Non-pigmented ciliary epithelial cell (primary cell): Measurements from ENCODE around the gene GBX1.

ENCODE experiments used
- DNase-seq: peaks from one replicate; pipeline ENCODE4 v3.0.0-alpha.2; 2010; ENCODE audit warnings: low read depth

GBX1 gene

GRCh38 chr7:151139791-151140190 is 27.7 kb downstream of the GBX1 start:
- no peak for DNase-seq

GRCh38 chr7:151139071-151139790 is 28.3 kb downstream of the GBX1 start:
- DNase-seq: no peak

GRCh38 chr7:151138153-151138851 is 29.2 kb downstream of the GBX1 start:
- no peak for DNase-seq

GRCh38 chr7:151137791-151138152 is 29.7 kb downstream of the GBX1 start:
- no peak for DNase-seq

GRCh38 chr7:151137076-151137675 is 30.3 kb downstream of the GBX1 start:
- DNase-seq: no peak

GRCh38 chr7:151135866-151136843 is 31.3 kb downstream of the GBX1 start:
- no peak for DNase-seq

GRCh38 chr7:151135525-151135845 is 32.0 kb downstream of the GBX1 start:
- DNase-seq: no peak

GRCh38 chr7:151134743-151135524 is 32.6 kb downstream of the GBX1 start:
- DNase-seq: no peak

- no peak for DNase-seq
Observed at GRCh38 chr7:151133986-151134742, 33.3 kb downstream of the GBX1 start.

GRCh38 chr7:151133266-151133985 is 34.1 kb downstream of the GBX1 start:
- no peak for DNase-seq

GRCh38 chr7:151132461-151133205 is 34.9 kb downstream of the GBX1 start:
- no peak for DNase-seq

GRCh38 chr7:151131592-151132293 is 35.8 kb downstream of the GBX1 start:
- DNase-seq: no peak

- no peak for DNase-seq
Observed at GRCh38 chr7:151131224-151131591, 36.3 kb downstream of the GBX1 start.

- no peak for DNase-seq
Observed at GRCh38 chr7:151130741-151131157, 36.7 kb downstream of the GBX1 start.

- no peak for DNase-seq
Observed at GRCh38 chr7:151129960-151130591, 37.4 kb downstream of the GBX1 start.

- DNase-seq: no peak
Observed at GRCh38 chr7:151129117-151129959, 38.2 kb downstream of the GBX1 start.

- DNase-seq: no peak
Observed at GRCh38 chr7:151128716-151129115, 38.8 kb downstream of the GBX1 start.
